ENCODE results near the gene SGF29. TPM values are rescaled to one million over a fixed set of nuclear protein-coding genes. Genes with fewer than 3 reads are reported as not detected.
"Not testable (repeated sequence)": the region's sequence is repeated elsewhere in the genome, so short reads cannot be mapped to it uniquely, and the experiment has no call there.

The SGF29 gene
- polyA plus RNA-seq, 1 donor: 17.5 TPM

DNA sequence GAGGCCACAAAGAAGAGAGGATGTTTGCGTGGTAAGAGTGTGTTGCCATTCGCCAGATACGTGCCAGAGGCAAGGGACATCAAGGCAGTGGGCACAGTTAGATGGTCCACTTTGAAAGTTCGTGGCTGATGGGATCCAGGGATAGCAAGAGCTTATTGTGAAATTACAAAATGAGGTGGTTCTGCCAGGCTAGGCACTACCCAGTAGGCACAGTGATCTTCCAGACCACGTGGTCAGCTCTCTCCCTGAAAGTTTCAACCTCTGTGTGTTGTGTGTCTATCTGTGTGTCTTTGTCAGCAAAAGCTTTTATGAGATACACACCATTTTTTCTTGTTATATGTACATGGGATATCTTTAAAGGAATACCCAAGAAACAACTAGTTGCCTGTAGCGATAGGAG lies 9.5 kb downstream of the SGF29 start:
- DNase-seq (ENCODE audit: low read depth): no peak

GRCh38 chr16:28566233-28566925 lies 12.7 kb downstream of the SGF29 start:
- DNase-seq (ENCODE audit: low read depth): not testable (repeated sequence)

DNA sequence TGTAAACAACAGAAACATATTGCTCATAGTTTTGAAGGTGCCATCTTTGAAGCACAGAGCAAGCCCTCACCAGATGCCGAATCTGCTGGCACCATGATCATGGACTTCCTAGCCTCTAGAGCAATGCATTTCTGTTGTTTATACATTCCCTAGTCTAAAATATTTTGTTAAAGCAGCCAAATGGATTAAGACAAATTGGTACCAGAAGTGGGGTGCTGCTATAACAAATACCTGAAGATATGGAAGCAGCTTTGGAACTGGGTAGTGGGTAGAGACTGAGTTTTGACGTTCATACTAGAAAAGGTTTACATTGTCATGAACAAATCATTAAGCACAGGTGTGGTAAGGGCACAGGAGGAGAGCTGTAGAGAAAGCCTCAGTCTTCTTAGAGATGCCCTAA lies 13.6 kb downstream of the SGF29 start:
- no peak for DNase-seq (ENCODE audit: low read depth)

GRCh38 chr16:28569021-28569420 lies 15.3 kb downstream of the SGF29 start:
- DNase-seq (ENCODE audit: low read depth): no peak

DNA sequence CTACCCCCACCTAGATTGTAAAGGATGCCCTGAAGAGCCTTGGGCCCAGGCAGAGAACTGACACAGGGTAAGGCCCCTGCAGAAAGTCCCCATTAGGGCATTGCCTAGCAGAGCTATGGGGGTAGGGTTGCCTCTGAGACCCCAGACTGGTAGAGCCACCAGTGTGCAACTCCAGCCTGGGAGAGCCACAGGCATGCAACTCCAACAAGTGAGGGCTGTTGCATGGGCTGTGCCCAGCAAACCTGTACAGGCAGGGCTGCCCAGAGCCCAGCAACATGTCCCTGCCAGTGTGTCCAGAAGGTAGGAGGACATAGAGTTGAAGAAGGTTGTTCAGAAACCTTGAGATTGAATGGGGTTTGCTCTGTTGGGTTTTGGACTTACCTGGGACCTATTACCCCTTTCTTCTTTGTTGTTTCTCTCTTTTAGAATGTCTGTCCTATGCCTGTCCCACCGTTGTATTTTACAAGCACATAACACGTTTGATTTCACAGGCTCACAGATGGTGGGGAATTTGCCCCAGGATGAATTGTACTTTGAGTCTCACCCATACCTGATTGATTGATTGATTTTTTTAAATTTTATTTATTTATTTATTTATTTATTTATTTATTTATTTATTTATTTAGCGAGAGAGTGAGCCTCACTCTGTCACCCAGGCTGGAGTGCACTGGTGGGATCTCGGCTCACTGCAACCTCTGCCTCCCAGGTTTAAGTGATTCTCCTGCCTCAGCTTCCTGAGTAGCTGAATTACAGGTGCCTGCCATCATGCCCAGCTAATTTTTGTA lies 16.4 kb downstream of the SGF29 start:
- no peak for DNase-seq (ENCODE audit: low read depth)

DNA sequence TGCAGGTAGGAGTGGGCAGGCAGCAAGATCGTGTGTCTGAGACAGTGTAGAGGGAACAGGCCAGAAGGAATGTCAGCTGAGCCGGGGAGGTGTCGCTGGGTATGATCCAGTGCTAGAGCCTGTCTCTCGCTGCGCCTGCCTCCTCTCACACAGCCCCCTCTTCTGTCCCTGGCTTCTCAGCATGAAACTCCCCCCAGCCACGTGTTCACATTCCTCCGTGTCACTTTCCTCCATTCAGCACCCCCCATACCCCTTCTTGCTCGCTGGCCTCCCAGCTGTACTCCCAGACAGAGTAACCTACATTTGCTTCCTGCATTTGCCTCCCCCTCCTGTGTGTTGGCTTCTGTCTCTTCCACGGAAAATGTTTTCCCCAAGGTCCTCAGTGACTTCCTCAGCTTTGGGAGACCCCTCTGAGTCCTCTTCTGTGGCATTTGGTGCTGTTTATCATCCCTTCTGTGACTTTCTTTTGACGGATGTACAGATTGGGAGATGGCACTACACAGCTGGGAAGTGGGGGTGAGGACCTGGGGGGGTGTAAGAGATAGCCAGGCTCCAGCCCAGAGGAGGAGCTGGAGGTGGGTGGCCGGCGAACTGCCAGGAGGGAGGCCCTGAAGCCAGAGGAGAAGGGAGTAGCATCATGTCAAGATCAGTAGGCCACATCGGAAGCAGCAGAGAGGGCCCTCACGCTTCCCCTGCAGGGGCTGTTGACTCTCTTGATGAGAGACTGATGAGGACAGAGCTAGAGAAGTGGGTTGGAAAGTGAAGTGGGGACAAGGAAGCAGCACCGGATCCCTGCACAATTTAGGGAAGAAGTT lies 19.2 kb downstream of the SGF29 start:
- peak; percentile 59 for DNase-seq (ENCODE audit: low read depth)

- DNase-seq (ENCODE audit: low read depth): no peak
Measured at GRCh38 chr16:28573738-28574718, 20.3 kb downstream of the SGF29 start.

- DNase-seq (ENCODE audit: low read depth): no peak
Measured at GRCh38 chr16:28574925-28575324, 21.2 kb downstream of the SGF29 start.

DNA sequence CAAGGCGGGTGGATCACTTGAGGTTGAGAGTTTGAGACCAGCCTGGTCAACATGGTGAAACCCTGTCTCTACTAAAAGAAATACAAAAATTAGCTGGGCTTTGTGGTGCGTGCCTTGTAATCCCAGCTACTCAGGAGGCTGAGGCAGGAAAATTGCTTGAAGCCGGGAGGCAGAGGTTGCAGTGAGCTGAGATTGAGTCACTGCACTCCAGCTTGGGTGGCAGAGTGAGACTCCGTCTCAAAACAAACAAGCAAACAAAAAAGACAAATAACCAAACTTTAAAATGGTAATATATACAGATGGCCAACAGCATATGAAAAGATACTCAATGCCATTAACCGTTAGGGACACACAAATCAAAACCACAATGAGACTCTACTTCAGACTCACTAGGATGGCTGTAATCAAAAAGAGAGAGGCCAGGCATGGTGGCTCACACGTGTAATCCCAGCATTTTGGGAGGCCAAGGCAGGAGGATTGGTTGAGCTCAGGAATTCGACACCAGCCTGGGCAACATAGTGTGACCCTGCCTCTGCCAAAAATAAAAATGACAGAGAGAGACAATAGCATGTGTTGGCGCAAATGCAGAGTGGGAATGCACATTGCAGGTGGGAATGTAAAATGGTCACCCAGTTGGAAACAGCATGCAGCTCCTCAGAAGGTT lies 21.9 kb downstream of the SGF29 start:
- no peak for DNase-seq (ENCODE audit: low read depth)

- DNase-seq (ENCODE audit: low read depth): no peak
Measured at GRCh38 chr16:28580726-28581315, 27.1 kb downstream of the SGF29 start.

GRCh38 chr16:28585674-28586073 lies 32.0 kb downstream of the SGF29 start:
- no peak for DNase-seq (ENCODE audit: low read depth)

DNA sequence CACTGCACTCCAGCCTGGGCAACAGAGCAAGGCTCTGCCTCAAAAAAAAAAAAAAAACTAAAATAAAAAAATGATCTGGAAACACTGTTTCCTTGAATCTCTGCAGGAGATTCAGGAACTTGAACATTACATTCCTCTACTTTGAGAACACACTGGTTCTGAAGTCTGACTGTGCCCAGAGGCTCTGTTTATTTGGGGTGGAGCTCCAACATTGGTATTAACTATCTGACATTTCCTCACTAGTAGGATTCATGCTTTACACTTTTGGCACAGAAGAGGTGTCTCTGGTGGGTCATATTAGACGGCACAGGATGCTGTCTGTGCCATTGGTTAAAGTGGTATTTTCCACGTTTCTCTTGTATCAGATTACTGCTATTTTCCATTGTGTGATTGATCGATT lies 32.7 kb downstream of the SGF29 start:
- no peak for DNase-seq (ENCODE audit: low read depth)

DNA sequence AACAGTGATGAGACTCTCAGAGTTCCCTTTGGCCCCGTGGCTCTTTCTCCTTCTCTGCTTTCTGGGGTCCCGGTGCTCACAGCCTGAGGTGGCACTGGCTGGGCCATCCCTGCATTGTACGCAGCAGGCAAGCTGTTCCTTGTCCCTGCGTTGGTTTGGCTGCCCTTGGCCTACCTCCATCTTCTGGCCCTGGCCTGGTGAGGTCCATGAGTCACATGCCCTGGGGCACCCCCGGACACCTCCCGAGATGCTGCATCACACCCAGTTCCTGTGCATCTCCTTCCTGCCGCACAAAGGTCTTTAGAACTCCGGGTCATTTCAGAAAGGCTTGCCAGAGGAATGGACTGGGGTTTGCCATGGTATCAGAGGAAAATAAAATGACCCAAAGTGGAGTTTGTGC lies 33.7 kb downstream of the SGF29 start:
- DNase-seq (ENCODE audit: low read depth): no peak

GRCh38 chr16:28589069-28589468 lies 35.3 kb downstream of the SGF29 start:
- DNase-seq (ENCODE audit: low read depth): no peak

DNA sequence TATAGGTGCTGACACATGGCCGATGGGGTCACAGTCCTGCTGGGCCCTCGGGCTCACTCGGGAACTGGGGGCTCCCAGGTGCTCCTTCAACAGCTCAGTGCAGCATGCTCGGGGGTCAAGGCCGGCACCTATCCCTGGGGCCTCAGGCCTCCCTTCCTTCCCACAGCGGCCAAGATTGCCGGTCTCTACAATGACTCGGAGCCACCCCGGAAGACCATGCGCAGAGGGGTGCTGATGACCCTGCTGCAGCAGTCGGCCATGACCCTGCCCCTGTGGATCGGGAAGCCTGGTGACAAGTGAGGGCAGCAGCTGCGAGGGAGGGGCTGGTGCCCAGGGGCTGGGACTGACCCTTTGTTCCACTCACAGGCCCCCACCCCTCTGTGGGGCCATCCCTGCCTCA lies 36.2 kb downstream of the SGF29 start:
- no peak for DNase-seq (ENCODE audit: low read depth)

DNA sequence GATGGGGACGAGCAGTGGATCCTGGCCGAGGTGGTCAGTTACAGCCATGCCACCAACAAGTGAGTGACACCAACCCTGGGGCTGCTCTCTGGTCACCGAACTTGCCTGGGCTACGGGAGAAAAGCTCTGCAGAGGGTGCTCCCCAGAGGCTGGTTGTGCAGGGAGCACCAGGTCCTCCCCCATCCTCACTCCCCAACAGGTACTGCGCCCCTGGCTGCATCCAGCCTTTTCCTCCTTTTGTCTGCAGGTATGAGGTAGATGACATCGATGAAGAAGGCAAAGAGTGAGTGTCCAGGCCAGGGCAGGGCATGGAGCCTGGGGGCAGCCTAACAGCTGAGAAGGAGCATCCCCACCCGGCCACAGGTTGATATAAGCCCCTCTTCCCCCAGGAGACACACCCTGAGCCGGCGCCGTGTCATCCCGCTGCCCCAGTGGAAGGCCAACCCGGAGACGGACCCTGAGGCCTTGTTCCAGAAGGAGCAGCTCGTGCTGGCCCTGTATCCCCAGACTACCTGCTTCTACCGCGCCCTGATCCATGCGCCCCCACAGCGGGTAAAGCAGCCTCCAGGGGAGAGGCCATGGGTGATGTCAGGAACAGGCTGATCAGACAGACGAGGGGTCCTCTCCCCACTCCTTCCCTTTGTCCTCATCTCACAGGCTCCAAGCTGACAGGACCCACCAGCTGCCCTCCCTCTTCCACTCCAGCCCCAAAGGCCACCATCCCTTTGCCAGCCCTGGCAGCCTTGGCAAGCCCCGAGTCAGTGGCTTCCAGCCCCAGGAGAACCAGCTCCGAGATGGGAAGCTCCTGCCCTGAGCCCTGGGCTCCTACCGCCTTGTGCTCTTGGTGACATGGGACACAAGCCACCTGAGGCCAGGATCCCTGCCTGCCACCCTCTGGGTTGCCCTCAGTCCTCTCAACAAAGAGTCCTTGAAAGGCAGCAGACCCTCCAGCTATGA lies 36.9 kb downstream of the SGF29 start:
- DNase-seq (ENCODE audit: low read depth): no peak

GRCh38 chr16:28591355-28591754 lies 37.6 kb downstream of the SGF29 start:
- no peak for DNase-seq (ENCODE audit: low read depth)

- no peak for DNase-seq (ENCODE audit: low read depth)
Measured at GRCh38 chr16:28592511-28592910, 38.8 kb downstream of the SGF29 start.

GRCh38 chr16:28592979-28593553 lies 39.3 kb downstream of the SGF29 start:
- DNase-seq (ENCODE audit: low read depth): no peak
